HUES48 (cell line): Measurements from ENCODE around the gene ZNF524.
A peak's percentile ranks its signal among the peaks of the same experiment; 100 is the strongest.

ENCODE experiments used
- H3K27ac ChIP-seq: one replicate; pipeline ENCODE4 v1.7.0; 2013; ENCODE audit warnings: low read depth, low read length, inconsistent platforms
- H3K27me3 ChIP-seq: 2 replicates; pipeline ENCODE4 v1.6.1; 2013; ENCODE audit warnings: mild to moderate bottlenecking, low read length; ENCODE audit not compliant: control insufficient read depth, insufficient read depth
- H3K36me3 ChIP-seq: 2 replicates; pipeline ENCODE4 v1.6.1; 2013; ENCODE audit warnings: low read length; ENCODE audit not compliant: control insufficient read depth, insufficient read depth
- H3K4me1 ChIP-seq: 2 replicates; pipeline ENCODE4 v1.6.1; 2013; ENCODE audit warnings: mild to moderate bottlenecking, low read length; ENCODE audit not compliant: control insufficient read depth, insufficient read depth
- H3K4me3 ChIP-seq: 2 replicates; pipeline ENCODE4 v1.5.1; 2013; ENCODE audit warnings: mild to moderate bottlenecking, low read depth, low read length
- H3K9ac ChIP-seq: 2 replicates; pipeline ENCODE4 v1.6.1; 2013; ENCODE audit warnings: mild to moderate bottlenecking, low read depth, low read length, moderate library complexity
- H3K9me3 ChIP-seq: 2 replicates; pipeline ENCODE4 v1.6.1; 2013; ENCODE audit warnings: low read length; ENCODE audit not compliant: control insufficient read depth, insufficient read depth

Gene ZNF524

GRCh38 chr19:55622242-55622969, 22.3 kb downstream of the ZNF524 start:
- H3K9ac ChIP-seq: no peak overlapping the region
- no peaks in the 10 kb centered on the region for H3K27me3 ChIP-seq
- H3K36me3 ChIP-seq: peaks cover 16% of the 10 kb centered on the region
- H3K4me1 ChIP-seq: no peaks in the 10 kb centered on the region
- no peaks in the 10 kb centered on the region for H3K9me3 ChIP-seq
- H3K4me3 ChIP-seq: no peak overlapping the region
- no peak overlapping the region for H3K27ac ChIP-seq

GRCh38 chr19:55623130-55623529, 23.0 kb downstream of the ZNF524 start:
- Histone ChIP-seq H3K4me1 (no peaks in the 10 kb centered on the region), H3K36me3 (peaks cover 13% of the 10 kb centered on the region), H3K4me3 (no peak overlapping the region), H3K27ac (no peak overlapping the region), H3K9ac (no peak overlapping the region), H3K27me3 (no peaks in the 10 kb centered on the region), H3K9me3 (no peaks in the 10 kb centered on the region)

- H3K36me3 ChIP-seq: peaks cover 13% of the 10 kb centered on the region
- H3K4me1 ChIP-seq: no peaks in the 10 kb centered on the region
- H3K27ac ChIP-seq: no peak overlapping the region
- peak overlapping the region; percentile 45 for H3K4me3 ChIP-seq
- H3K27me3 ChIP-seq: no peaks in the 10 kb centered on the region
- H3K9me3 ChIP-seq: no peaks in the 10 kb centered on the region
- no peak overlapping the region for H3K9ac ChIP-seq
Measured at GRCh38 chr19:55623561-55623960, 23.5 kb downstream of the ZNF524 start.

GRCh38 chr19:55624109-55625003, 24.3 kb downstream of the ZNF524 start, which contains the start of gene ZNF784:
TSS of gene ZNF784 (minus strand) at chr19:55624566. CDS start at chr19:55624561, 5 bp downstream.
- H3K27me3 ChIP-seq: no peaks in the 10 kb centered on the region
- peak within 1 kb of the TSS; percentile 98 for H3K27ac ChIP-seq

GRCh38 chr19:55625004-55625326, 24.9 kb downstream of the ZNF524 start:
- Histone ChIP-seq H3K27ac (peak overlapping the region; percentile 98), H3K9me3 (no peaks in the 10 kb centered on the region), H3K36me3 (peaks cover 13% of the 10 kb centered on the region), H3K4me1 (no peaks in the 10 kb centered on the region), H3K4me3 (peak overlapping the region; percentile 69), H3K27me3 (no peaks in the 10 kb centered on the region), H3K9ac (no peak overlapping the region)

More at GRCh38 chr19:55624109-55625003, 24.3 kb downstream of the ZNF524 start, which contains the start of gene ZNF784:
- Histone ChIP-seq H3K9ac (no peak within 1 kb of the TSS), H3K4me3 (peak within 1 kb of the TSS; percentile 69), H3K4me1 (no peaks in the 10 kb centered on the region), H3K9me3 (no peaks in the 10 kb centered on the region), H3K36me3 (peaks cover 13% of the 10 kb centered on the region)

- Histone ChIP-seq H3K27ac (no peak overlapping the region), H3K27me3 (no peaks in the 10 kb centered on the region), H3K4me3 (no peak overlapping the region), H3K36me3 (peaks cover 4% of the 10 kb centered on the region; the same call in 1 of the 2 replicates), H3K9me3 (no peaks in the 10 kb centered on the region), H3K4me1 (no peaks in the 10 kb centered on the region), H3K9ac (no peak overlapping the region)
Measured at GRCh38 chr19:55626350-55626749, 26.3 kb downstream of the ZNF524 start.

GRCh38 chr19:55632463-55632834, 32.4 kb downstream of the ZNF524 start:
- no peak overlapping the region for H3K27ac ChIP-seq
- no peaks in the 10 kb centered on the region for H3K9me3 ChIP-seq
- no peaks in the 10 kb centered on the region for H3K36me3 ChIP-seq
- H3K4me1 ChIP-seq: peaks cover 6% of the 10 kb centered on the region
- no peak overlapping the region for H3K4me3 ChIP-seq
- H3K27me3 ChIP-seq: no peaks in the 10 kb centered on the region
- H3K9ac ChIP-seq: no peak overlapping the region

- H3K27me3 ChIP-seq: no peaks in the 10 kb centered on the region
- H3K9me3 ChIP-seq: no peaks in the 10 kb centered on the region
- no peak overlapping the region for H3K4me3 ChIP-seq
- no peak overlapping the region for H3K9ac ChIP-seq
- H3K36me3 ChIP-seq: no peaks in the 10 kb centered on the region
- H3K4me1 ChIP-seq: peaks cover 6% of the 10 kb centered on the region
- no peak overlapping the region for H3K27ac ChIP-seq
Measured at GRCh38 chr19:55633861-55634260, 33.8 kb downstream of the ZNF524 start.

GRCh38 chr19:55635334-55635717, 35.2 kb downstream of the ZNF524 start:
- Histone ChIP-seq H3K27me3 (no peaks in the 10 kb centered on the region), H3K9ac (peak overlapping the region; percentile 91), H3K36me3 (no peaks in the 10 kb centered on the region), H3K9me3 (no peaks in the 10 kb centered on the region), H3K27ac (peak overlapping the region; percentile 63), H3K4me3 (peak overlapping the region; percentile 88), H3K4me1 (peaks cover 8% of the 10 kb centered on the region)

- Histone ChIP-seq H3K27me3 (no peaks in the 10 kb centered on the region), H3K9me3 (no peaks in the 10 kb centered on the region), H3K36me3 (no peaks in the 10 kb centered on the region), H3K4me1 (peaks cover 9% of the 10 kb centered on the region), H3K9ac (peak overlapping the region; percentile 91), H3K4me3 (peak overlapping the region; percentile 88), H3K27ac (no peak overlapping the region)
Measured at GRCh38 chr19:55635856-55636440, 35.9 kb downstream of the ZNF524 start.

- H3K27me3 ChIP-seq: no peaks in the 10 kb centered on the region
- no peaks in the 10 kb centered on the region for H3K36me3 ChIP-seq
- no peak overlapping the region for H3K4me3 ChIP-seq
- H3K9me3 ChIP-seq: no peaks in the 10 kb centered on the region
- H3K4me1 ChIP-seq: peaks cover 9% of the 10 kb centered on the region
- no peak overlapping the region for H3K9ac ChIP-seq
- H3K27ac ChIP-seq: no peak overlapping the region
Measured at GRCh38 chr19:55636723-55637122, 36.6 kb downstream of the ZNF524 start.
